Endometrium (tissue), 2 donors: Measurements from ENCODE around the gene KCNE1.

Experiments used
- FAIRE-seq: peaks from 2 replicates; lab custom pipeline; 2012; peaks lifted over from hg19 to GRCh38; lab: Jason Lieb, UNC
- donor health status: control.
- donor health status: control.

Gene KCNE1

GRCh38 chr21:34535886-34536285 is 23.9 kb upstream of the KCNE1 start:
- FAIRE-seq: peak; percentile 29

GRCh38 chr21:34534522-34534921 is 22.5 kb upstream of the KCNE1 start:
- no peak for FAIRE-seq

DNA sequence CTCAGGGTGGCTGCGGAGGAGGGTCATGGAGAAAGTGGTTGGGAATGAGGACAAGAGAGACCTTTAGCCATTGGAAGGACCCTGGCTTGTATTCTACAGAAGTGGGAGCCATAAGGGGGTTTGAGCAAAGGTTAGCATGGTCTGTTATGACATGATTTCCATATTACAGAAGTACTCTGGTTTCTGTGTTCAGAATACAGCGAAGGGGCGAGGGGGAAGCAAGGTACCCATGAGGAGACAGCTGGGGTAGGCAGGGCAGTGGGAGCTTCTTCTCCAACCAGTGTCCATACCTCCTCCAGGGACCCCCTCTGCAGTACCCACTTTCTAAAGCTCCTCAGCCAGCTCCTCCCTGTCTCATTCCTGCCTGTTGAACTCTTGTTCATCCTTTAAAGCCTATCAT is 21.9 kb upstream of the KCNE1 start:
- FAIRE-seq: no peak

DNA sequence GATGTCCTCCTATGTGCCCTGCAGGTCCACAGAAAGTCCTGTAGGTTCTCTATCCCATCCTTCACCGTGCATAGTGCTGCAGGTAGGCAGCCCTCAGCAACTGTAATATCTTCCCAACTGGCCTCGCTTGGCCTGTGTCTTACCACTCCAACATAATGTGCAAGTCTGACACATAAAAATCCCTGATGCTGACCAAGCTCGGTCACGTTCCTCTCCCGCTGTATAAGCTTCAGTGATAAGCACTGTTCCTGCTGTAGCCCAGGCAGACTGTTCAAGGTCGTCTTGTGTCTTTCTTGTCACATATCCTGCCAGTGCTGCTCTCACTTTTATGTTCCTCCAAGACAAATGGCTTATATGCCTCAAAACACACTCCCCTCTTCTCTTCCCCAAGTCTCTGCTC is 19.4 kb upstream of the KCNE1 start:
- FAIRE-seq: no peak

GRCh38 chr21:34530261-34530660 is 18.3 kb upstream of the KCNE1 start:
- no peak for FAIRE-seq

DNA sequence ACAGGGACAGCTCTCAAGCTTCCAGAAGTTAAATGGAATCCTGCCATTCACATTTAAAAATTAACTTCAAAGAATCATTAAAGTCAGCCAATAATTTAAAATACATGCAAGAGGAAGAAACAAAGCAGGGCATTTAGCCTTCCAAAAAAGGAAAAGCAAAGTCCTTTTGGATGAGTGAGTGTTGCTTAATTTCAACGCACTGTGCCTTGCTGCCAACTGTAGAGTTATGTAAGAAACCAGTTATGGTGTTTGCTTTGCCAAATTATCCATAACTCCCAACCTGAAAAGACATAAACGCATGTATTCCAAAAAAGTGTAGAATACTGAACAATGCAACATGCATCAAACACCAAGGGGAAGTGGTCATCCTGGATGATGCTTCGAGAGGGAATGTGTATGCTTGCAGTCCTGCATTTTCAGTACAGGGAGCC is 16.1 kb upstream of the KCNE1 start:
- FAIRE-seq: no peak

DNA sequence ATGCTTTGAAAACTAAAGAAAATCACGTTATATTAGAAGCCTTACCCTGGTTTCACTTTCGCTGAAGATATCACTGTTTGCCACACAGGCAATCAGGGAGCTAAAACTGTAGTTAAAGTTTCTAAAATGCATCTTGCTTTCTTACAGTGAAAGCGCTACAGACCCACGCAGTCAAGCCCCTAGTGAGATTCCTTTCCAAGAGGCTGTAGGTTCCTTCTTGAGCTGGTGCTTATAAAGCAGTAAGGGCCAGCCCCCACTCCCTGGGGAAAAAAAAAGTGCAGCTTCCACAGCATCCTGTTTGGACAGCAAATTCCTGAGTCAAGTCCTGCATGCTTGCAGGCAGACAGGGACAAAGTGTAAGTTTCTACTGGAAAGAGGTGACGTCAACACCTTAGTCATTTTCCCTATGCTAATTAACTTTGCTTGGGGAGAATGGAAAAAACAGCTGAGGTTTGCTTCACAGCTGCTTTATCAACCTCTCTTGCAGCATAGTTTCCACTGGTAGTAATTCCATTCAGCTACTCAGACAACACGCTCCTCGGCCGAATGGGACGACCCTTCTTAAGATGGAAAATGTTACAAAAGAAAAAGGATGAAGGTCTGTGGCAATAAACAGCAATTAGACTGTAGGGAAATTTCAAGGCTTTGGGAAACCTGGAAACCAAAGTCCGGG is 14.7 kb upstream of the KCNE1 start:
- FAIRE-seq: peak; percentile 61

GRCh38 chr21:34526241-34526617 is 14.2 kb upstream of the KCNE1 start:
- FAIRE-seq: no peak

- no peak for FAIRE-seq
Measured at GRCh38 chr21:34524646-34525601, 12.9 kb upstream of the KCNE1 start.

DNA sequence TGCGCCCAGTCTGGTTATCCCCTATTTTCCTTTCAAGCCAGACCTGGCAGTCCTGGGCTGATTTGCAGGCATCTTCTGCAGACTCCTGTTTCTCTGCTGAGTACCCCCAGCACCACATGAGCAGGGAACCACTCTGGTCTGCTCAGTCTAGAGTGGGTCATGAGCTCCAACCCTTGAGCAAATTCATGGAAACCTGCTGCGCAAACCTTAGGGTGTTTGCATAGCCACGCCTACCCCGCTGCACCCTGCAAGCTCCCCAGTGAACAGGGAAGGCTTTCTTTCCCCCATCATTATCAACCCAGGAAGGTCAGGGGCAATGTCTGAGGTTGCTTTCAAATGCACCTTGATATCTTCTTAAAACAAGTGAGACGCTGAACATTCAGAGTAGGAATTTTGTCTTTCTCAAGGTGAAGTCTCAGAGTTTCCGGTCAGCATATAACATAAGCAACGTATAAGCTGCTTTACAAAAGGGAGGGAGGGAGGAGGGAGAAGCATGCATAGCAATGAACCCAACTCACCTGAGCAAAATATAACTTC is 11.1 kb upstream of the KCNE1 start:
- FAIRE-seq: no peak

DNA sequence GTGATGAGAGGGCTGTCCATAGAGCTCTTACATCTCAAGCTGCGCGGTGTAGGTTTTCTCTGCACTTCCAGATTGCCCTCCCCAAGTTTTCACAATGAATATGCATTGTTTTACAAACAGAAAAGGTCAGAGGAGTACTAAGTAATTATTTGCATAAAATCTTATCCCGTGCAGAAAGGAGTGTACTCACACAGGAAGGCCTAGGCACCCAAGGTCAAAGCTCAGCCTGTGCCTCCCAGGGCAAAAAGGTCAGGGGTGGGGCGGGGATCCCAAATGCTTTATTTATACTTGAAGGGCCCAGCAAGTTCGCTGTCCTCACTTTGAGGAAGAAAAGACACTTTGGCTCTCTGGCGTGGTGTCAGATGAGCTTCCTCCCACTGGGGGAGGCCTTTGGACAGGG is 10.3 kb upstream of the KCNE1 start:
- FAIRE-seq: no peak

DNA sequence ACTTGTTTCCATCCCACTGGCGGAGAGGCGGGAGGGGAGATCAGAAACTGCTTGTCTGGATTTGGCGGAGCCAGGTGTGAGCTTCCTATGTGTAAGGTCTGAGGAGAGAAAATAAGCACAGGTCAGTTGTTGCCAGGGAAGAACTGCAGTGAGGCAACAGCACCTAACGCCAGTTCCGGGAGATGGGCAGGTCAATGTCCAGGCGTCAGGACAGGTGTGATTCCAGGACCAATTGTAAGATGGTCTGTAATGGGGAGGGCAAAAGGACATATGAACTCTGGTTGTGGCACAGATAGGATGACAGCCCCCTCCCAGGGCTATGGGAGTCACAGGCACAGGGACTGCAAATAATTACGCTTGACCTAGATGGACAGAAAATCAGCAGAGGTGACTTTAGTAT is 9.6 kb upstream of the KCNE1 start:
- no peak for FAIRE-seq

DNA sequence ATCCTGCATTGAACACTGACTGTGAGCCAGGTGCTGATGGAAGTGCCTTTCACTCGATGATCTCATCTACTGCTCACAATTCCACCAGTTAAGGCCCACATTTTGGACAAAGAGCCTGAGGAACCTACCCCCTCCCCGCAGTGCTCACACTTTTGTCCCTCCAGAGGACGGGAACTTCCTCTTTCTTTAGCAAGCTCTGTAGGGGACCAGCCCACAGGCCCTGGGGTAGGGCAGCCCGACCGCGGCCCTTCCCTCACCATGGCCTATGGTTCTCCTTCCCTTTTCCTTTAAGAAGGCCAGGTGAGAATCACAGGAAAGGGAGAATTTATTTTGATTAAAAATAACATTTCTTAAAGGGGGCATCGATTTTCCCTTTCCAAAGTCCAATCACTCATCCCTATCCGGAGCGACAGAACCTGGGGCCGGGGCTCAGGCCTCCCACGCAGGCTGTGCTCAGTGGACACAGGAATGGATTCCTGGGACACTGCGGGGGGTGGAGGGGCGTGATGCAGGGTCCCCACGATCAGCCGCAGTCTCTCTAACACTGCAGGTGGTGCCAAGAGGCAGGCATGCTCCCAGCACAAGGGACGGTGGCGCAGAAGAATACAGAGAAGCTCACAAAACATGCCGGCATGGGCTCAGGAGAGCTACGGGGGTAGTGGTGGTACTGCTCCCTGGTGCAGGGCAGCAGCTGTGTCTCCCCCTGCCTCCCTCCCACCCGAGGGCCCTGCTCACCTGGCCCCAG is 8.9 kb upstream of the KCNE1 start:
- FAIRE-seq: no peak

DNA sequence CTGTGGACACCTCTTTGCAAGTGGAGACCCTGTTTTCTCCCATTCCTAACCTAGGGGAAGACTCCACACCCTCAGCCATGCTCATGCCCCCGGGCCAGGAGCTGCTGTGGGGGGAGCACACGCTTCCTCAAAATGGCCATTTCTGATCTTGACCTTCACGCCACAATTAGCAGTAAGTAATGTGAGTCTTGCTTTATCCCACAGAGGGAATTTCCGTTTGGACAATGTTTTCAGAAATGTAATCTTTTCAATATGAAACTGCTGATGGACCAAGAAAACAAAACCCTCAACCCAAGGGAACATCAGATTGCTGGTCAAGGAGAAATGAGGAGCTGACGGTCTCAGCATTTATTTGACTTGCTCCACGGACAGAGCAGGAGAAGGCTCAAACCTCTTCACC is 8.3 kb upstream of the KCNE1 start:
- FAIRE-seq: no peak

- no peak for FAIRE-seq
Measured at GRCh38 chr21:34519694-34520093, 7.7 kb upstream of the KCNE1 start.

GRCh38 chr21:34519016-34519415 is 7.0 kb upstream of the KCNE1 start:
- no peak for FAIRE-seq

- no peak for FAIRE-seq
Measured at GRCh38 chr21:34518301-34518700, 6.3 kb upstream of the KCNE1 start.

DNA sequence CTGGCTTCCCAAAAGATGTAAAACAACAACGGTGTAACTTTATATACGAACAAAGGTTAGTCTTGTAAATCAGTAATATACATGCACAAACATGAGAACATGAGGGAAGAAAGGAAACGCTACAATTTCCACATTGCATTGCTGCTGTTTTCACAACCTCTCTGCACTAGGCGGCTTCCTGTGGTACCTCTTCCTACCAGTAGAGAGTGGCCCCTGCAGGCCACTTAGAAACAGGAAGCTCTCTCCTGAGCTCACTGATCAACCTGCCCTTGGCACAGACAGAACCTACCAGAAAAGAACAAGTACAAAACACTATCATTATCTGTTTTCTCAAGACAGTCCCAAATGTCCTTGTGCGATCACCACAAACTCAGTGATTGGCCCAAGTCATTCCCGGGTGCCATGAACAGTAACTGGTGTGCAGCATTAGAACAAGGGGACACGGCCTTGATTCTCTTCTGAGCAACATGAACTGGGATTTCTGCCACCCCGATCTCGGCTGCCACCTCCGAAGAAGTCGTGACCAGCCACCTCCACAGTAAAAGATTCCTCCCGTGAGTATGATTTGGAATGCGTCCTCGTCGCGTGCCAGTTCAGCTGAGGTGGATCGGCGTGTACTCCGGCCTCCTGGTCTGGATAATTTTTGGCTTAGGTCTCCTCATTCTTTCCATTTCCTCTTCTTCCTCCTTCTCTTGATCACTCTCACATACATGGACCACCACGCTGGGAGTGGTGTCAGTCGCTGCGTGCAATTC is 5.7 kb upstream of the KCNE1 start:
- FAIRE-seq: no peak

GRCh38 chr21:34517039-34517438 is 5.0 kb upstream of the KCNE1 start:
- FAIRE-seq: no peak

DNA sequence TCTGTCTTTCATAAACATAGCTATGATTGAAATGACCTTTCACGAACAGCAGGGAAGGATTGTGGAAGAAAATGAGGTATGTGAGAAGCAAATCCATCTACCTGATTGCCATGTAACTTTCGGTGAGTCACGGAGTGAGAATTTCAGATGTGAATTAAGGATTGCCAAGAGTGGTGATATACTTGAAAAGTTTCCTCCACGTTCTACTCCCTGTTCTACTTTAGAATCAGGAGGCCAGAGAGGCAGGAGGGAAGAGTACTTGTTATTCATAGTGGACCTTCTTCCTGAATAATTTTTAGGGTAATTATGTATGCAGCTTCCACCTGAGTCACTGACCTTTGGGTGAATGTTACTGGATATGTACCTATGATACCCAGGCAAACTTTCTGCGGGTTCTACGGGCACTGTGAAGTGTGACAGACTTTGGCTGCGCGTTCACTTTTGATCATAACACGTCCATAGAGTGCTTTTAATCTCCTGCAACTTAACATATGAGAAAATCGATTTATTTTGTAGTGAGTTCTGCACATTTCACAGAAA is 2.6 kb upstream of the KCNE1 start:
- no peak for FAIRE-seq

GRCh38 chr21:34513129-34513675 is 1.2 kb upstream of the KCNE1 start:
- no peak for FAIRE-seq
